ENCODE measurements around the gene WDR27. TPM values are rescaled to one million over a fixed set of nuclear protein-coding genes. Genes with fewer than 3 reads are reported as not detected.
A peak's percentile ranks its signal among the peaks of the same experiment; 100 is the strongest.

WDR27 gene
- total RNA-seq, 3 donors from 2014 or later (not counting 1 experiment from before 2014, with no cell fraction given) = 12.7 to 31.0 (median 25.3) TPM

DNA sequence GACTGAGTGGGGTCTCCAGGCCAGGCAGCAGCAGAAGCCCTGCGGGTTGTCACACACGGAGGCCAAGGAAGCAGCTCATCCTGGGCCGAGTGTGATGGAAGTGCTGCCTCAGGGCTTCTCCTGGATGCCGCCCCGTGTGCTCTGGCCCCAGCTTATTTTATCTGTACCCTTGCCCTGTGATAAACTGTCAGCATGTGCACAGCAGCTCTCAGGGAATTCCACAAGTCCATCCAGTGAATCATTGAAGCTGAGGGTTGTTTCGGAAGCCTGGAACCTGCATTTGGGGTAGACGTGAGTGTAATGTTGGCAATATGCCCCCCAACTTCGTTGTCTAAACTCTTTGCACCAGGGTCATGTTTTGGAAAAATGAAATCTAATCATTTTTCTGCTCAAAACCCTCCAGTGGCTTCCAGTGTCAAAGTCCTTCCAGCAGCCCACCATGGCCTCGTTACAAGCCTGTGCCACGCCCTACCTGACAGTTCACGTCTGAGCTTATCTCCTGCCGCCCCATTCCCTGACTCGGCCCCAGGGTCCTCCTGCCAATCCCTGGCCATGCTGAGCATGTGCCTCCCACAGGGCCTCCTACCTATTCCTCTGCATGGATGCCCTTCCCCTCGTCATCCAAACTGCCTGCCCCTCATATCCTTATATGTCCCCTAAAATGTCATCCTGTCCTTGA lies 280.1 kb downstream of the WDR27 start:
- Mint-ChIP-seq H3K4me1 (no peaks in the 10 kb centered on the region), H3K27ac (no peak overlapping the region), H3K27me3 (ENCODE audit: low read depth in 2 of 2) (peaks cover 7 to 8% of the 10 kb centered on the region in 2 donors), H3K9me3 (no peaks in the 10 kb centered on the region), H3K4me3 (no peak overlapping the region), H3K36me3 (no peaks in the 10 kb centered on the region)
- Histone ChIP-seq H3K4me1 (ENCODE audit: control insufficient read depth, insufficient read depth, low read length) (no peaks in the 10 kb centered on the region), H3K27me3 (ENCODE audit: control insufficient read depth, insufficient read depth, low read length) (no peaks in the 10 kb centered on the region), H3K9me3 (ENCODE audit: control insufficient read depth, insufficient read depth, low read length) (no peaks in the 10 kb centered on the region), H3K36me3 (ENCODE audit: control insufficient read depth, insufficient read depth, low read length) (no peaks in the 10 kb centered on the region), H3K27ac (ENCODE audit: low read length) (no peak overlapping the region), H3K4me3 (ENCODE audit: low read length) (no peak overlapping the region)
- DNase-seq = no peak
- no peak for ATAC-seq
- 87% methylated on average over 14 of the region's 14 CpGs for WGBS (ENCODE audit: insufficient coverage)
- TF ChIP-seq, protein P1, sequence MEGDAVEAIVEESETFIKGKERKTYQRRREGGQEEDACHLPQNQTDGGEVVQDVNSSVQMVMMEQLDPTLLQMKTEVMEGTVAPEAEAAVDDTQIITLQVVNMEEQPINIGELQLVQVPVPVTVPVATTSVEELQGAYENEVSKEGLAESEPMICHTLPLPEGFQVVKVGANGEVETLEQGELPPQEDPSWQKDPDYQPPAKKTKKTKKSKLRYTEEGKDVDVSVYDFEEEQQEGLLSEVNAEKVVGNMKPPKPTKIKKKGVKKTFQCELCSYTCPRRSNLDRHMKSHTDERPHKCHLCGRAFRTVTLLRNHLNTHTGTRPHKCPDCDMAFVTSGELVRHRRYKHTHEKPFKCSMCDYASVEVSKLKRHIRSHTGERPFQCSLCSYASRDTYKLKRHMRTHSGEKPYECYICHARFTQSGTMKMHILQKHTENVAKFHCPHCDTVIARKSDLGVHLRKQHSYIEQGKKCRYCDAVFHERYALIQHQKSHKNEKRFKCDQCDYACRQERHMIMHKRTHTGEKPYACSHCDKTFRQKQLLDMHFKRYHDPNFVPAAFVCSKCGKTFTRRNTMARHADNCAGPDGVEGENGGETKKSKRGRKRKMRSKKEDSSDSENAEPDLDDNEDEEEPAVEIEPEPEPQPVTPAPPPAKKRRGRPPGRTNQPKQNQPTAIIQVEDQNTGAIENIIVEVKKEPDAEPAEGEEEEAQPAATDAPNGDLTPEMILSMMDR (IDR thresholded peaks at IDR 0.05) = no peak
- intact Hi-C loops (cut with micrococcal nuclease) = no loop called here

- H3K36me3 ChIP-seq (ENCODE audit: control insufficient read depth, insufficient read depth, low read length) = no peaks in the 10 kb centered on the region
- H3K4me1 ChIP-seq (ENCODE audit: control insufficient read depth, insufficient read depth, low read length) = no peaks in the 10 kb centered on the region
- no peak overlapping the region for H3K27ac ChIP-seq (ENCODE audit: low read length)
- ATAC-seq (no peak), DNase-seq (no peak)
- Mint-ChIP-seq H3K4me3 (no peak overlapping the region), H3K9me3 (no peaks in the 10 kb centered on the region), H3K36me3 (no peaks in the 10 kb centered on the region), H3K4me1 (no peaks in the 10 kb centered on the region), H3K27ac (no peak overlapping the region), H3K27me3 (ENCODE audit: low read depth in 2 of 2) (peaks cover 7 to 8% of the 10 kb centered on the region in 2 donors)
- H3K27me3 ChIP-seq (ENCODE audit: control insufficient read depth, insufficient read depth, low read length) = no peaks in the 10 kb centered on the region
- intact Hi-C loops (cut with micrococcal nuclease) = no loop called here
- H3K4me3 ChIP-seq (ENCODE audit: low read length) = no peak overlapping the region
- WGBS (ENCODE audit: insufficient coverage) = 74% methylated on average over 15 of the region's 15 CpGs
- TF ChIP-seq, protein P1 (IDR thresholded peaks at IDR 0.05) = peak; percentile 16
- no peaks in the 10 kb centered on the region for H3K9me3 ChIP-seq (ENCODE audit: control insufficient read depth, insufficient read depth, low read length)
Observed at GRCh38 chr6:169420912-169421543, 280.8 kb downstream of the WDR27 start.

DNA sequence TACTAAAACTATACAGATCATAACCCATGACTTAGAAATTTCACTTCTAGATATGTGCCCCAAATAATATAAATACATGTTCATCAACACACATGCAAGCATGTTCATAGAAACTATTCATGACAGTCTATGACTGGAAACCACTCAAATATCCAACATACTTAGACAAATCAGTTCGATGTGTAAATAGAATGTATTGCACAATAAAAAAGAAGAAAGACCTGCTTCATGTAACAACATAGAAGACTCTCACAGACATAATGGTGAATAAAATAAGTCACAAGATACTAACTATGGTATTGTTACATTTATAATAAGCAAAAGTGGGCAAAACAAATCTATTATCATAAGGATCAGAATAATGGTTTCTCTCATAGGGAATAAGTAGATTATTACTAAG lies 284.7 kb downstream of the WDR27 start:
- ATAC-seq = no peak
- no peaks in the 10 kb centered on the region for H3K4me1 ChIP-seq (ENCODE audit: control insufficient read depth, insufficient read depth, low read length)
- WGBS (ENCODE audit: insufficient coverage) = no CpG with 5 or more reads among the region's 1 CpG
- H3K27me3 ChIP-seq (ENCODE audit: control insufficient read depth, insufficient read depth, low read length) = no peaks in the 10 kb centered on the region
- no peak overlapping the region for H3K4me3 ChIP-seq (ENCODE audit: low read length)
- Mint-ChIP-seq H3K4me1 (no peaks in the 10 kb centered on the region), H3K27me3 (ENCODE audit: low read depth in 2 of 2) (peaks cover 14 to 28% of the 10 kb centered on the region in 2 donors), H3K27ac (no peak overlapping the region), H3K36me3 (peaks cover 19% of the 10 kb centered on the region), H3K4me3 (no peak overlapping the region), H3K9me3 (peaks cover 4 to 6% of the 10 kb centered on the region in 2 donors)
- no peaks in the 10 kb centered on the region for H3K36me3 ChIP-seq (ENCODE audit: control insufficient read depth, insufficient read depth, low read length)
- H3K27ac ChIP-seq (ENCODE audit: low read length) = no peak overlapping the region
- no peaks in the 10 kb centered on the region for H3K9me3 ChIP-seq (ENCODE audit: control insufficient read depth, insufficient read depth, low read length)
- TF ChIP-seq, protein P1 (IDR thresholded peaks at IDR 0.05) = no peak
- no peak for DNase-seq
- intact Hi-C loops (cut with micrococcal nuclease) = no loop called here

All from natural killer cell (primary cell).